HG02610 (cell line): Measurements from ENCODE around the gene LNX2.

ENCODE experiments used
- ATAC-seq: cut with Tn5 transposase; IDR thresholded peaks from one replicate; pipeline ENCODE4 v1.9.1; 2021; ENCODE audit warnings: mild to moderate bottlenecking, moderate library complexity; ENCODE audit not compliant: unreplicated experiment

Gene LNX2

GRCh38 chr13:27620377-27621115, at the start of gene LNX2:
LNX2 (minus strand) TSS chr13:27620529; CDS start chr13:27581703, 38,826 bp downstream.
- peak; percentile 89 for ATAC-seq

- no peak for ATAC-seq
Observed at GRCh38 chr13:27667946-27668345, 47.6 kb upstream of the LNX2 start.

DNA sequence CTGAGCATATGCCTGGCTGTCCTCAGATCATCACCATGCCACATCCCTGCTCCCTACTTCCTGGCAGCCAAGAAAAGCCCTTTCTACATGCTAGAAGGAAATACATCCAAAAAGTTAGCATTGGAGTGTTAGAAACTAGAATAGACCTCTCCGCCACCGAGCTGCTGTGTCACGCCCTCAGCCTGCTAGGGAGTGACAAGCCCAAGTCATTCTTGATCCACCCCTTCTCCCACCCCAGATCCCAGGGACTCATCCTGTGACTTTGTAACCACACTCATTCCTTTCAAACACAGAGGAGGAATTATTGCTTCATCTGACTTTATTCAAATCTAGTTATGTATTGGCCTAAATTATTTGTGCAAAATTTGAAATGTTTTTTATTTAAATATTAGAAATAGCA, 46.6 kb upstream of the LNX2 start:
- no peak for ATAC-seq

GRCh38 chr13:27665761-27666160, 45.4 kb upstream of the LNX2 start:
- no peak for ATAC-seq

DNA sequence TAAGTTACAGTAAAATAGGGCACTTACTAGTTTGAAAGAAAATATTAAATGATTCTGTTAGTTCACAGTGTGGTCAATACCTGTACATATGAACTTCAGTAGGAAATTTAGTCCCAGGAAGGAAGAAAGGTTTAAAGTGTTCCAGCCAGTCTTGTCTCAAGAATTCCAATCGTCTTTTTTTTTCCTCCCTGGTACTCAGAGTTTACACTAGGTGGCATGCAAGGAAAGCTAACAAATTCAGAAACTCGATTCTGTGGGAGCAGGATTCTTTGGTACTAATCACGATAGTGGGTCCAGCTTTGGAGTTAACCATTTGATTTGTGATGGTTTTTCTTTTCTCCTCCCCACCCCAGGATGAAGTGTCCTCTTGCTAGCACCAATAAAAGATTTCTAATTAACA, 45.0 kb upstream of the LNX2 start:
- no peak for ATAC-seq

DNA sequence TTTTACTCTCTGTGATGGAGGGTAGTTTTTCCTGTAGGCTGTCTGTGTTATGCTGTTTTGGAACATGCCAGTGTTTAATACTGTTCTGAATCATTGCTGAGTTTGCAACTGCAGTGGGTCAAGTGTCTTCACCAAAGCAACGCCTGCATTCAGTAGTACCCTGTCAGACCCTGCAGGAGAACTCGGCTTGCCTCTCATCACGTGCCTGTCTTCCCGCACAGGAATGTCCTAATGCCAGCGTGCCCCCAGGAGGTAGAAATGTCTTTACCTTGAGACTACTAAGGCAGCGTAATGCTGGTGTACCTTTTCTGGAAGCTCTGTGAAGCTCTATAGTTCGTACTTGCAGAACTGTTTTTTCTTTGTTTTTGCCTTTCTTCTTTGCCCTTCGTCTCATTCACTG, 43.6 kb upstream of the LNX2 start:
- no peak for ATAC-seq

DNA sequence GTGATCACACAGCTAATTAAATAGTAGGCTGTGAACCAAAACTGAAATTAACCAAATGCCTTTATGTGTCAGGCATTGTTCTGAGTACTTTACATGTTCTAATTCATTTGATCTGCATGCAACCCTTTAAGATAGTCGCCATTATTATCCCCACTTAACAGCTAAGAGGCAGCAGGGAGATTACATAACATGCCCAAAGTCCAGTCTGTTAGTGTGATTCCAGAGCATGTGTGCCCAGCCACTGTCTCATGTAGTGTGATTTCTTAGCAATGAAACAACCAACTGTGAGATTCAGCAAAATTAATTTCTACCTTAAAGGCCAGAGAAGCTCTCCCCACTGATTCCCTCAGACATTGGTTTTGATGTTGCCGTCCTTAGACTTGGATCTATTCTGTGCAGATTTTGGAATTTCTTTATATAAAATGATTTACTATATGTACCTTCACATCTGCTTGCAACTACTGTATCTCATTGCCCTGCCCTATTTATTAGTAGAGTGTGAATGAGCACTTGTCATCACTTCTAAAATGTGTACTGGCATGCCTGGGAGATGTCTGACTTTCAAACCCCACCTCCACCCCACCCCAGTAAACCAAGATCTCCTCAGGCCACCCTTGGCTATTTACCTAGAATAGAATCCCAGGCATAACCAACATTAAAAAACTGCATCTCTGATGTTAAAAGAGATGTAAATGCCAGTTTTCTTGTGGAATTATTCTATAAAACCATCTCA, 42.6 kb upstream of the LNX2 start:
- no peak for ATAC-seq

DNA sequence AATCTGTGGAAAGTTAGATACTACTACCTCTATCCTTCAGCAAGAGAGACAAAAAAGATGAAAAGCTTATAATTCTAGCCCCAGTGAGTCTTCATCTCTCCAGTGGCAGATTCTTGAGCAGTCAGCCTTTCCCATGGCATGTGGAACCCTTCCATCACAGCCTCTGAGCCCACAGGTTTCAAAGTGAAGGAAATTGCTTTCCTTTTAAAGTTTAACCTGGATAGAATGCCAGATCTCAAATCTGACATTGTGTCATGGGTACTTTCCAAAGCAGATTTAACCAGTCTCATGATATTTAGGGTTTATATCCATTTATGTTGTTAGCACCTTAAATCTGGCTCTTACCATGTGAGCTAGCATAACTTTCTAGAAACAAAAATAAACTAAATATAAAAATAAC, 40.7 kb upstream of the LNX2 start:
- no peak for ATAC-seq

DNA sequence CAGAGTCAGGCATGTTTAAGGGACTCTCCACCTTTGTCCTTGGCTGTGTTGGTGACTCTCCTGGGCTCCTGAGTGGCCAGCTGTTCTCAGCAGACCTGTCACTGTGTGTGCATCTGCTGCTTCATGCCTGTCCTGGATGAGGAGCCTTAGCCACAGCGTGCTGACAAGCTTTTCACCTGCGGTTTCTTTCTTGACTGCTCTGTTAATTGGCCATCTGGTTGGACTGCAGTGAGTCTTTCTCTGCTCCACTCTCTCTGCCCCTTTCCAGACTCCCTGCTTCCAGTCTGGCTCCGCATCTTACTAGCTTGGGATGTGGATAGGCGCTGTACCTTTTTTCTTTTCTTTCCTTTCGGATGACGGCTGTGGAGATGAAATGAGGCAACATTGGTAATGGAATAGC, 40.2 kb upstream of the LNX2 start:
- no peak for ATAC-seq

DNA sequence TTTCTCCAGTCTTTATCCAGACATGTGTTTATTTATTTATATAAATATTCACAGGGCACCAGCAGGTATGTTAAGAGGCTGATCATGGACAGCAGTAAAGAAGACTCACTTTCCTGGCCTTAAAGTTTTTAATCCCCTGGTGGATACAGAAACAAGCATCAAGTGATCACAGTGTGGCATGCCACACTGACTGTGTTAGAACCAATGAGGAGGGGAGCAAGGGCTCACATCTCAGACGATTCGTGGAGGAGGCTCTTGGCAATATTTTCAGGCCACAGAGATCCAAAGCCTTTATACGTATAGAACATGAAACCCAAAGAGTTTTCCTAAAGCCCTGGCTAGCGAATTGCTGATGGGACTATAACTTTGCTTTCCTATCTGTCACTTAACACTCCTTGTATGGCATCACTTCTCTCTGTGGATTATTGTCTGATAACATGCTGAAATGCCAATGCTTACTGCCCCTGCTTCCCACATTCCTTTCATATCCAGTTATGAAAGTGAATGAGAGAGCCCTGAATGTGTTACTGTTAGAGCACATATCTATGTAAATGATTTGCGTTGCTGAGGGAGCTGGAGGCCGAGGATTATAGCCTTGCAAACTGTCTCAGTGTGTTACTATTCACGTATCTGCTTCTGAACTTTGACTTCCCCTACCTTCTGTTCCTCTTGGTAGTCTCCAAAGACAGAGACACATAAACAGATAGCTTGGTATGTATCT, 39.0 kb upstream of the LNX2 start:
- ATAC-seq = no peak

GRCh38 chr13:27658546-27658945, 38.2 kb upstream of the LNX2 start:
- ATAC-seq = no peak

GRCh38 chr13:27657724-27658123, 37.4 kb upstream of the LNX2 start:
- no peak for ATAC-seq

DNA sequence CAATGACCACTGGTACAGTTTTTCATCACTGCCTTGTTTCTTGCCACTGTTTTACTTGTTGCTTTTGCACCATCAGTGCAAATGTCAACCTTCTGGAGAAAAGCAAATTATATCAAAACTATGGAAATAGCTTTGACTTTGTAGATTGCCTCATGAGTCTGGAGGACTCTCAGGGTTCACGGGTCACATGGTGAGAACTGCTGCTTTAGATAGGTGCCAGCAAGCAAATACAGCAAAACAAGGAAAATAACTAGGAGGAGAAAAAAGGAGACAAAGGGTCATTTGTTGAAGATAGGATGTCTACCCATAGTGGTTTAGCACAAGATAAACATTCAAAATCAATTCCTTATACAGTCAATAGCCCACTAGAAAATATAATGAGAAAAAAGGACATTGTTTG, 34.5 kb upstream of the LNX2 start:
- no peak for ATAC-seq

GRCh38 chr13:27654059-27654458, 33.7 kb upstream of the LNX2 start:
- ATAC-seq = no peak

GRCh38 chr13:27650312-27650711, 30.0 kb upstream of the LNX2 start:
- ATAC-seq = no peak

GRCh38 chr13:27644302-27644701, 24.0 kb upstream of the LNX2 start:
- ATAC-seq = no peak

- ATAC-seq = peak; percentile 66
Observed at GRCh38 chr13:27643334-27644132, 23.2 kb upstream of the LNX2 start.

DNA sequence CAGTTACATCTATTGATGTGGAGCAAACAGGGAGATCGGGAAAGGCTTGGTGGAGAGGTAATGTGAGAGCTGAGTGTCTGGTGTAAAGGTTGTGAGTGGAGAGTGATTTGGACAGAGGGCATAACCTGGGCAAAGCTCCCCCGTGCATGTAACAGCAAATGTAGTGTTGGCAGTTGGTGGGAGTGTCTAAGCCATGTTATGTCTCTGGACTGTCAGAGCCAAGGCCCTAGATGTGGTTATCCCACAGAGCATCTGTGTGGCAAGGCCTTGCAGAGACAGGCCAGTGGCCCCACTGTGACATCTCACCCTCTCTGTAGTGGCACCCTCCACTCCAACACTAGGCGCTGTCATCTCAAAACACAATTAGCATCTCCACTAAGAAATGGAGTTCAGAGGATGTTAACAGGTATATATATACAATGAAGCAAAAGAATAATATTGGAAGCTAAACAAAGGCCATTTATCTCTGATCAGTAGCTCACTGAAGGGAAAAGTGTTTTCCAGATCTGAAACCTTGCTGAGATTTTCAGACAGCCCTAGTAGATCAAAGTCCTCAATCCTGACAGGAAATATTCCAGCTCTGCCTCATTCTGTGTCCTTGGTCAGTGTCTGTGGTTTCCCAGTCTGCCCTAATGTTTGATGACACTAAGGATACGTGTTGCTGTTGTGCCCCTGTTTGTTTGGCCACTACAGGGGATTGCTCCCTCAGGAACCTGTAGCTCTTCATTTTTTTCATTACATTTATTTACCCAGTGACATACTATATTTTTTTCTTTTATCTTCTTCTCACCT, 21.6 kb upstream of the LNX2 start:
- ATAC-seq = no peak

- no peak for ATAC-seq
Observed at GRCh38 chr13:27639186-27639585, 18.9 kb upstream of the LNX2 start.

GRCh38 chr13:27638521-27638920, 18.2 kb upstream of the LNX2 start:
- no peak for ATAC-seq
